ENCODE results near the gene OR2M5.

Gene OR2M5

GRCh38 chr1:248136811-248137210 lies 8.1 kb upstream of the OR2M5 start:
- DNase-seq (ENCODE audit: low spot score): no peak
- no peak overlapping the region for H3K27ac ChIP-seq
- ChIA-PET CTCF (no interaction called here), POLR2A (ENCODE audit: low non-redundant PET) (no interaction called here)
- TF ChIP-seq CTCF (conservative IDR thresholded peaks at IDR 0.05; ENCODE audit: low read depth): no peak

DNA sequence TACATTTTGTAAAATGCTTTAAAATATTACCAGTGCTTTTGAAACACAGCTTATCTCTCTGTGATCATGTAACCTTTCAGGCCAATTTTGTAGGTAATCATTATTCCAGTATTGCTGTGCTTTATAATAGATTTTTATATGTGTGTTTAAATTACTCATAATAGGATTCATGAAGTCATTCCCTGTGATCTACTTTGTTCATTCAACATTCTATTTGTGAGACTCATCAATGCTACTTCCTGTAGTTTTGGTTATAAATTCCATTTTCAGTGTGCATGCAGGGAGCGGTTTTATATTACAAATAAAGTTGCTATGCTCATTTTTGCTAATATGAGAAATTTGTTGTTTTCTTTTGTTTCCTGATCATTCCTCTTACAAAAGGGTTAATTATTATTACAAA lies 4.1 kb upstream of the OR2M5 start:
- no peak overlapping the region for H3K27ac ChIP-seq
- no peak for TF ChIP-seq CTCF (conservative IDR thresholded peaks at IDR 0.05; ENCODE audit: low read depth)
- DNase-seq (ENCODE audit: low spot score): no peak
- ChIA-PET POLR2A (ENCODE audit: low non-redundant PET) (no interaction called here), CTCF (no interaction called here)

GRCh38 chr1:248143311-248143710 lies 1.6 kb upstream of the OR2M5 start:
- POLR2A ChIA-PET (ENCODE audit: low non-redundant PET): no interaction called here

GRCh38 chr1:248152056-248152827 lies 7.3 kb downstream of the OR2M5 start:
- H3K27ac ChIP-seq: no peak overlapping the region
- TF ChIP-seq CTCF (conservative IDR thresholded peaks at IDR 0.05; ENCODE audit: low read depth): no peak
- ChIA-PET CTCF (no interaction called here), POLR2A (ENCODE audit: low non-redundant PET) (no interaction called here)
- DNase-seq (ENCODE audit: low spot score): no peak

More at GRCh38 chr1:248143311-248143710, 1.6 kb upstream of the OR2M5 start:
- no peak for TF ChIP-seq CTCF (conservative IDR thresholded peaks at IDR 0.05; ENCODE audit: low read depth)
- no peak overlapping the region for H3K27ac ChIP-seq
- DNase-seq (ENCODE audit: low spot score): no peak
- CTCF ChIA-PET: no interaction called here

GRCh38 chr1:248155927-248156326 lies 11.0 kb downstream of the OR2M5 start:
- ChIA-PET CTCF (no interaction called here), POLR2A (ENCODE audit: low non-redundant PET) (no interaction called here)
- H3K27ac ChIP-seq: no peak overlapping the region
- DNase-seq (ENCODE audit: low spot score): no peak
- no peak for TF ChIP-seq CTCF (conservative IDR thresholded peaks at IDR 0.05; ENCODE audit: low read depth)

DNA sequence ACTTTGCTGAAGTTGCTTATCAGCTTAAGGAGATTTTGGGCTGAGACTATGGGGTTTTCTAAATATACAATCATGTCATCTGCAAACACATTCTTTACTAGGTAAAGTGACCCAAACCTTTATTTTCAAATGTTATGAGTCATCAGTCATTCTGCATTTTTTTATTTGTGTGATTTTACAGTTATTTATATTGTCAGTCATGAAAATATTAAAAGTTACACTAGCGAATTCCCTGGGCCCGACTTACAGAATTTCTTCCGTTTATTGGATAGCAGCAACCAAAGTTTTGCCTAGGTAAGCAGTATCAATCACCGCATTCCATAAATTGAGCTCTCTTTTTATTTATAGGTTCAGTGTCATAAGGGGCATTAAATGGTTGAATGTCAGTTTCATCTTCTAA lies 13.8 kb downstream of the OR2M5 start:
- H3K27ac ChIP-seq: no peak overlapping the region
- no peak for DNase-seq (ENCODE audit: low spot score)
- TF ChIP-seq CTCF (conservative IDR thresholded peaks at IDR 0.05; ENCODE audit: low read depth): no peak
- CTCF ChIA-PET: no interaction called here
- POLR2A ChIA-PET (ENCODE audit: low non-redundant PET): no interaction called here

All from RWPE1 (cell line).